CD8-positive, alpha-beta memory T cell (primary cell): ENCODE measurements around the gene NAV2. TPM values are rescaled to one million over a fixed set of nuclear protein-coding genes. Genes with fewer than 3 reads are reported as not detected.

Experiments used
- CTCF ChIA-PET: fragments of 350-600 bp; sonication (Branson Sonifier 250); formaldehyde crosslinking; loops from one replicate; lab custom pipeline; 2021; ENCODE audit warnings: antibody characterized with exemption; lab: Charles Lee
- POLR2A ChIA-PET: fragments of 350-600 bp; sonication (Branson Sonifier 250); formaldehyde crosslinking; loops from one replicate; lab custom pipeline; 2021; ENCODE audit warnings: antibody characterized with exemption; lab: Charles Lee
- DNase-seq, 5 donors: peaks; one replicate each; pipeline versions ENCODE4 v3.0.0 to v3.0.0-alpha.2; 2020 to 2022; ENCODE audit warnings: mixed read lengths in 1 of 5
- H3K27ac ChIP-seq: one replicate; pipeline ENCODE4 v1.7.0; 2013; ENCODE audit warnings: low read depth, mild to moderate bottlenecking, low read length, moderate library complexity
- H3K27me3 ChIP-seq: 2 replicates; pipeline ENCODE4 v1.7.0; 2013; ENCODE audit warnings: low read length, mild to moderate bottlenecking; ENCODE audit not compliant: insufficient read depth, poor library complexity, severe bottlenecking
- H3K36me3 ChIP-seq: 2 replicates; pipeline ENCODE4 v1.7.0; 2013; ENCODE audit warnings: mild to moderate bottlenecking, low read length, moderate library complexity; ENCODE audit not compliant: insufficient read depth
- H3K4me1 ChIP-seq: 2 replicates; pipeline ENCODE4 v1.7.0; 2013; ENCODE audit warnings: mild to moderate bottlenecking, low read length, moderate library complexity; ENCODE audit not compliant: insufficient read depth
- H3K4me3 ChIP-seq: 2 replicates; pipeline ENCODE4 v1.7.0; 2013; ENCODE audit warnings: mild to moderate bottlenecking, low read length
- H3K9me3 ChIP-seq: 2 replicates; pipeline ENCODE4 v1.7.0; 2013; ENCODE audit warnings: mild to moderate bottlenecking, low read length
- H3K27ac Mint-ChIP-seq, 8 donors: one replicate each; pipeline ENCODE4 v1.8.0; 2020 to 2021; ENCODE audit warnings: mixed read lengths in 8 of 8, mild to moderate bottlenecking in 6 of 8, inconsistent platforms in 3 of 8, moderate library complexity in 3 of 8
- H3K27me3 Mint-ChIP-seq, 2 donors: one replicate each; pipeline ENCODE4 v1.8.0; 2020 to 2021; ENCODE audit warnings: mixed read lengths in 2 of 2, mild to moderate bottlenecking in 1 of 2, moderate library complexity in 1 of 2
- H3K36me3 Mint-ChIP-seq, 3 donors: one replicate each; pipeline ENCODE4 v1.8.0; 2020 to 2021; ENCODE audit warnings: mixed read lengths in 3 of 3, inconsistent platforms in 1 of 3, mild to moderate bottlenecking in 1 of 3
- H3K4me1 Mint-ChIP-seq, 3 donors: one replicate each; pipeline ENCODE4 v1.8.0; 2020 to 2021; ENCODE audit warnings: mixed read lengths in 3 of 3, inconsistent platforms in 1 of 3, mild to moderate bottlenecking in 1 of 3
- H3K4me3 Mint-ChIP-seq, 7 donors: one replicate each; pipeline ENCODE4 v1.8.0; 2020 to 2021; ENCODE audit warnings: mixed read lengths in 7 of 7, mild to moderate bottlenecking in 6 of 7, moderate library complexity in 4 of 7, inconsistent platforms in 2 of 7
- H3K9me3 Mint-ChIP-seq, 5 donors: one replicate each; pipeline ENCODE4 v1.8.0; 2020 to 2022; ENCODE audit warnings: mixed read lengths in 5 of 5, mild to moderate bottlenecking in 3 of 5, moderate library complexity in 2 of 5, inconsistent platforms in 1 of 5
- polyA plus RNA-seq: library from polyadenylated mRNA; unstranded; fragments of 300-500 nt; fragmentation: Illumina TruSeq; gene quantifications from one replicate; pipeline ENCODE4 v1.2.3, GENCODE V29; 2021
- total RNA-seq, 2 experiments: library from RNA; stranded (reverse); gene quantifications; one replicate each; pipeline ENCODE4 v1.2.3, GENCODE V29; 2021

Gene NAV2
- total and polyA plus RNA-seq, 3 experiments from 2014 or later = 0.42 to 1.2 (median 1.1) TPM

DNA sequence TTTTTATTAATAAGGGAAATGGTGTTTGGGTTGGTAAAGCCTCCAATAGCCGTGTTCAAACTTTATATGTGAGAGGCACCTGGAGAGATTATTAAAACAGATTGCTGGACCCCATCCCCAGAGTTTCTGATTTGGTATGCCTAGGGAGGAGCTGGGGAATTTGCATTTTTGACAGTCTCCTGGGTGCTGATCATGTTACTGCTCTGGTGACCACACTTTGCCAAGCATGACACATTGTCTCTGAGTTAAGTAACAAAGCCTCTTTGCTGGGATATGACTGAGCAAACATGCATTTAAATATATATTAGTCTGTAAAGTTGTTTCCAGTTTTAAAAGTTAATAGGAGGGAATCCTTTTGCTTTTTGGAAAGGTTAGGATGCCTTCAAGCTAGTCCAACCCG lies 140.4 kb downstream of the NAV2 start:
- DNase-seq = no peak
- no peaks in the 10 kb centered on the region for H3K4me1 ChIP-seq
- Mint-ChIP-seq H3K36me3 (peaks cover 0 to 1% (median 0%) of the 10 kb centered on the region in 3 donors), H3K4me3 (no peak overlapping the region), H3K27me3 (peaks cover 1 to 5% of the 10 kb centered on the region in 2 donors), H3K9me3 (peaks cover 0 to 2% (median 0%) of the 10 kb centered on the region in 5 donors), H3K4me1 (no peaks in the 10 kb centered on the region), H3K27ac (no peak overlapping the region)
- H3K4me3 ChIP-seq = no peak overlapping the region
- H3K27me3 ChIP-seq = no peaks in the 10 kb centered on the region
- POLR2A ChIA-PET = no interaction called here
- no peaks in the 10 kb centered on the region for H3K36me3 ChIP-seq
- CTCF ChIA-PET = no interaction called here
- H3K9me3 ChIP-seq = no peaks in the 10 kb centered on the region
- H3K27ac ChIP-seq = no peak overlapping the region

DNA sequence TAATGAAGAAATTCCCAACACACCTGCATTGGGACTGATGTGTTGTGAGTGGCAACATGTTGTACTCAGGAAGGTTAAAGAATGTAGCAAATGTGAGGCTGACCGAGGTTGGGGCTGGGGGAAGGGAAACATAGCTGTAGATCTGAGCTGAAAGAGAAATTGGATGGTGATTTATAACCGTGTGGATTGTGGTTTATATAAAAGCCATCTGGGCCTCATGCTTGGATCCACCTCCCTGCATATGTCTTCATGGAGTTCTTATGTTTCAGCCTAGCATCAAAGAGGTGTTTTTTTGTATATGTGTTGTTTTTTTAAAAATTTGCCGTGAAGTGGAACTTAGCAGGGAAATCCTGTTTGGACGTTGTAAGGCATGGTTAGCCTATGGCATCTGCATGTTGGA lies 141.3 kb downstream of the NAV2 start:
- no peak for DNase-seq

GRCh38 chr11:19861171-19861570 lies 148.5 kb downstream of the NAV2 start:
- Histone ChIP-seq H3K27me3 (no peaks in the 10 kb centered on the region), H3K27ac (no peak overlapping the region), H3K36me3 (no peaks in the 10 kb centered on the region), H3K4me3 (no peak overlapping the region), H3K9me3 (no peaks in the 10 kb centered on the region), H3K4me1 (no peaks in the 10 kb centered on the region)
- Mint-ChIP-seq H3K4me3 (no peak overlapping the region), H3K4me1 (no peaks in the 10 kb centered on the region), H3K36me3 (no peaks in the 10 kb centered on the region), H3K27me3 (peaks cover 5 to 9% of the 10 kb centered on the region in 2 donors), H3K9me3 (no peaks in the 10 kb centered on the region), H3K27ac (no peak overlapping the region)
- CTCF ChIA-PET = no interaction called here
- DNase-seq = no peak
- POLR2A ChIA-PET = no interaction called here

More for the DNA sequence above, 141.3 kb downstream of the NAV2 start:
- Mint-ChIP-seq H3K9me3 (peaks cover 0 to 2% (median 0%) of the 10 kb centered on the region in 5 donors), H3K36me3 (peaks cover 0 to 1% (median 0%) of the 10 kb centered on the region in 3 donors), H3K27ac (no peak overlapping the region), H3K27me3 (peaks cover 3 to 9% of the 10 kb centered on the region in 2 donors), H3K4me1 (no peaks in the 10 kb centered on the region), H3K4me3 (no peak overlapping the region)
- POLR2A ChIA-PET = no interaction called here
- H3K27ac ChIP-seq = no peak overlapping the region
- CTCF ChIA-PET = no interaction called here
- H3K4me1 ChIP-seq = no peaks in the 10 kb centered on the region
- no peak overlapping the region for H3K4me3 ChIP-seq
- H3K27me3 ChIP-seq = no peaks in the 10 kb centered on the region
- H3K9me3 ChIP-seq = no peaks in the 10 kb centered on the region
- no peaks in the 10 kb centered on the region for H3K36me3 ChIP-seq

GRCh38 chr11:19862091-19862490 lies 149.5 kb downstream of the NAV2 start:
- Histone ChIP-seq H3K36me3 (no peaks in the 10 kb centered on the region), H3K27me3 (no peaks in the 10 kb centered on the region), H3K4me1 (no peaks in the 10 kb centered on the region), H3K4me3 (no peak overlapping the region), H3K27ac (no peak overlapping the region), H3K9me3 (no peaks in the 10 kb centered on the region)
- no peaks in the 10 kb centered on the region for H3K36me3 Mint-ChIP-seq
- no peak for DNase-seq
- no peak overlapping the region for H3K27ac Mint-ChIP-seq
- no peaks in the 10 kb centered on the region for H3K4me1 Mint-ChIP-seq
- H3K9me3 Mint-ChIP-seq = no peaks in the 10 kb centered on the region
- ChIA-PET CTCF (no interaction called here), POLR2A (no interaction called here)
- H3K4me3 Mint-ChIP-seq = no peak overlapping the region
- H3K27me3 Mint-ChIP-seq = peaks cover 5 to 9% of the 10 kb centered on the region in 2 donors

- DNase-seq = no peak
- H3K36me3 Mint-ChIP-seq = no peaks in the 10 kb centered on the region
- no peaks in the 10 kb centered on the region for H3K36me3 ChIP-seq
- no peaks in the 10 kb centered on the region for H3K4me1 Mint-ChIP-seq
- no peaks in the 10 kb centered on the region for H3K9me3 Mint-ChIP-seq
- peaks cover 5 to 6% of the 10 kb centered on the region in 2 donors for H3K27me3 Mint-ChIP-seq
- H3K9me3 ChIP-seq = no peaks in the 10 kb centered on the region
- ChIA-PET CTCF (no interaction called here), POLR2A (no interaction called here)
- H3K27ac Mint-ChIP-seq = no peak overlapping the region
- H3K27me3 ChIP-seq = no peaks in the 10 kb centered on the region
- no peak overlapping the region for H3K4me3 ChIP-seq
- H3K4me3 Mint-ChIP-seq = no peak overlapping the region
- no peak overlapping the region for H3K27ac ChIP-seq
- H3K4me1 ChIP-seq = no peaks in the 10 kb centered on the region
Measured at GRCh38 chr11:19864141-19865140, 151.8 kb downstream of the NAV2 start.

DNA sequence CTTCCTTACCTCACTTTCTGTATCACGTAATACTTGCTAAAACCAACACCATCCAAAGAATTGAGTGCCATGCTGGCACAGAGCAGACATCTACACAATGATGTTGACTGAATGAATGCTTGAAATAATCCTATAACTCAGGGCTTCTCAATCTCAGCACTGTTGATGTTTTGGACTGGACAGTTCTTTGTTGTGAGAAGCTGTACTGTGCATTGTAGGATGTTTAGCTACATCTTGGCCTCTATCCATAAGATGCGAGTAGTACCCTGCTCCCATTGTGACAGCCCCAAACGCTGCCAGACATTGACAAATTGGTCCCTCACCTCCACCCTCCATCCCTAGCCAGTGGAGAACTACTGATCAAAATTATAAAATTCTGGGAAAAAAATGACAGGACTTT lies 153.4 kb downstream of the NAV2 start:
- DNase-seq = no peak
- CTCF ChIA-PET = no interaction called here

DNA sequence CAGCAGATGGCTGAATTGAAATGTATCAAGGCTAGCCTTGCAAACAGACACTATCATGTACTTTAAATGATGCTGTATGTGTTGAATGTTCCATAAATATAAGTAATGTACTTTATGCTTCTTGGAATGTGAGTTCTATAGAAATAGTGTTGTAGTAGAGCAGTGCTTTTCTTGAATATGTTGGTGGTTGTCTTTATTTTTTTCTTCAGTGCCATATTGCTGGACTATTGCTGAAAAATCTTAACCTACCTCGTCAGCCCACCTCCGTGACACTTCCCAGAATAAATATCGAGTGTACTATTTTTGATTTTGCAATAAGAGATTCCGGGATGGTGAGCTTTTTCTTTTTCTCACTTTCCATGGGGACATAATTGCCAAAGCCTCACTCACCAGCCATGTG lies 153.9 kb downstream of the NAV2 start:
- CTCF ChIA-PET = no interaction called here
- Mint-ChIP-seq H3K4me1 (no peaks in the 10 kb centered on the region), H3K4me3 (no peak overlapping the region), H3K36me3 (no peaks in the 10 kb centered on the region), H3K27ac (no peak overlapping the region), H3K27me3 (peaks cover 5 to 6% of the 10 kb centered on the region in 2 donors), H3K9me3 (no peaks in the 10 kb centered on the region)
- no peak overlapping the region for H3K4me3 ChIP-seq
- no peak for DNase-seq
- no peaks in the 10 kb centered on the region for H3K9me3 ChIP-seq
- H3K27ac ChIP-seq = no peak overlapping the region
- POLR2A ChIA-PET = no interaction called here
- no peaks in the 10 kb centered on the region for H3K4me1 ChIP-seq
- no peaks in the 10 kb centered on the region for H3K27me3 ChIP-seq
- H3K36me3 ChIP-seq = no peaks in the 10 kb centered on the region

More for the DNA sequence above, 153.4 kb downstream of the NAV2 start:
- H3K27ac Mint-ChIP-seq = no peak overlapping the region
- H3K27me3 ChIP-seq = no peaks in the 10 kb centered on the region
- no peak overlapping the region for H3K27ac ChIP-seq
- H3K4me3 Mint-ChIP-seq = no peak overlapping the region
- H3K4me1 ChIP-seq = no peaks in the 10 kb centered on the region
- peaks cover 5 to 6% of the 10 kb centered on the region in 2 donors for H3K27me3 Mint-ChIP-seq
- H3K4me3 ChIP-seq = no peak overlapping the region
- POLR2A ChIA-PET = no interaction called here
- H3K9me3 ChIP-seq = no peaks in the 10 kb centered on the region
- H3K36me3 ChIP-seq = no peaks in the 10 kb centered on the region
- no peaks in the 10 kb centered on the region for H3K4me1 Mint-ChIP-seq
- H3K36me3 Mint-ChIP-seq = no peaks in the 10 kb centered on the region
- no peaks in the 10 kb centered on the region for H3K9me3 Mint-ChIP-seq

GRCh38 chr11:19867064-19867463 lies 154.4 kb downstream of the NAV2 start:
- Histone ChIP-seq H3K36me3 (no peaks in the 10 kb centered on the region), H3K9me3 (no peaks in the 10 kb centered on the region), H3K4me3 (no peak overlapping the region), H3K4me1 (no peaks in the 10 kb centered on the region), H3K27ac (no peak overlapping the region), H3K27me3 (no peaks in the 10 kb centered on the region)
- Mint-ChIP-seq H3K27ac (no peak overlapping the region), H3K36me3 (no peaks in the 10 kb centered on the region), H3K27me3 (peaks cover 5 to 6% of the 10 kb centered on the region in 2 donors), H3K9me3 (no peaks in the 10 kb centered on the region), H3K4me1 (no peaks in the 10 kb centered on the region), H3K4me3 (no peak overlapping the region)
- CTCF ChIA-PET = no interaction called here
- POLR2A ChIA-PET = no interaction called here
- DNase-seq = no peak
